Fibroblast of skin of left quadriceps (primary cell): Measurements from ENCODE around the gene TMEM62.
"Not testable (repeated sequence)": the region's sequence is repeated elsewhere in the genome, so short reads cannot be mapped to it uniquely, and the experiment has no call there.

Source experiments
- DNase-seq, 2 experiments: peaks; one replicate each; pipeline ENCODE4 v3.0.0-alpha.2; 2013; ENCODE audit warnings: low read depth in 2 of 2

TMEM62 gene

GRCh38 chr15:43209059-43209824 is 75.9 kb downstream of the TMEM62 start:
- DNase-seq, result no peak

DNA sequence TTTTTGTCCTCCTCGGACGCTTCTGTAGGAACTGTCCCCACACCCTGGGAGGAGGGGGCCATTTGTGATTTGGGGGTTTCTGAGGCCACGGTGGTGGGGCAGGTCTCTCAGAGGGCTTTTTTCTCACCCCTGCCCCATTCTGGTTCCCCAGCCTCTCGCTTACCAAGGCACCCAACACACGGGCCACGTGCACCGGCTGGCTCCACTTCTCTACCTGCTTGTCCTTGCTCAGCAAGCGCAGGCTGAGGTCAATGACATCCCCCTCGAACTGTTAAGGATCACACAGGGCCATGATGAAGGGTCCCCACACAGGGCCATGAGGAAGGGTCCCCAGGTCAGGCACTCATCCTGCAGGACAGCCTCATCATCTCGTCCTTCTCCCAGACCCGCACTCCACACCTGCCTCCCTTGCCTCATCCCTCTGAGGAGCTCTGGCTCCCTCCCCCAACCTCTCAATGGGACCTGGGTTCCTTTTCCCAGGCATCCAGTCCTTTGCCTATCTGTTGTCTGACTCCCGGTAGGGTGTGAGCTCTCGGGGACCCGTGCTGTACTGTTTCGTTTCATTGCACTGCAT is 76.9 kb downstream of the TMEM62 start:
- no peak for DNase-seq

GRCh38 chr15:43210807-43211206 is 77.4 kb downstream of the TMEM62 start:
- no peak for DNase-seq

DNA sequence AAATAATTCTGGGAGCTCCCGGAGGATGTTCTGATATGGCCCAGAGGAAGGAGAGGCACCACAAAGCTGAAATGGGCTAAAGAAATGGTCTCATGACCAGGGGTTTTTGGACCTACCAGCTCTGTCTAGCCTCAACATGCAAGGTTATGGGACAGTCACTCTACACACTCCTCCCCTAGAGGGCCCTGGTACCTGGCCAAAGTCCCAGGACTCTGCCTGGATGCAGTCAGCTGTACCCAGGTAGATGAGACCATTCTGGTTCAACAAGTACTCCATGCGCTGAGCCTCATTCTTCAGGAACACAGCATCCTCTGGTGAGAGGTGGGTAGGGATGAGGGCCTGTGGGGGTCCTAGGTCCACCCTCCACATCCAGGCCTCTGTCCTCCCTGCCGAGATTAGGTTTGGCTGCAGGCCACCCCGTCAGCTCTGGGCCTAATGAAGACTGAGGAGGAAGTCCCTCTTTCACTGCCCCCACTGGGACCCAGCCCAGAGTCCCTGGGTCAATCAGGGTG is 77.9 kb downstream of the TMEM62 start:
- no peak for DNase-seq

GRCh38 chr15:43212299-43212698 is 78.9 kb downstream of the TMEM62 start:
- DNase-seq, result no peak

DNA sequence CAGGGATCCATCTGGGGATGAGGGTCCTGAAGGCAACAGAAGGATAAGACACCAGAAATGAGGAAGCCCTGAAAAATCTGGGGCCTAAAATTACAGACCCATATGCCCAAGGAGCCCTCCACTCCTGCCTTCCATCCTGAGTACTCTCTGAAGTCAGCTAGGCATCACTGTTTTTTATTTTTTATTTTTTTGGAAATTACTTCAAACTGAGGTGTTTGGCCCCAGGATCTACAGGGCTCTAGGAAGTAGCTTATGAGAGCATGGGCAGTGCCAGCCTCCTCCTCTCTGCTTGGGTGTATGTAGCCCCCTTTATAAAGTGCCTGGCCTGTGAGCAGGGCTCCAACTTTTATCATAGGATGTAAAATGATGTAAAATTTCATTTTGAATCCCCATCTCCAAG is 79.6 kb downstream of the TMEM62 start:
- DNase-seq, result no peak

GRCh38 chr15:43213466-43213865 is 80.1 kb downstream of the TMEM62 start:
- DNase-seq, result no peak

GRCh38 chr15:43214169-43214568 is 80.8 kb downstream of the TMEM62 start:
- DNase-seq, result no peak

DNA sequence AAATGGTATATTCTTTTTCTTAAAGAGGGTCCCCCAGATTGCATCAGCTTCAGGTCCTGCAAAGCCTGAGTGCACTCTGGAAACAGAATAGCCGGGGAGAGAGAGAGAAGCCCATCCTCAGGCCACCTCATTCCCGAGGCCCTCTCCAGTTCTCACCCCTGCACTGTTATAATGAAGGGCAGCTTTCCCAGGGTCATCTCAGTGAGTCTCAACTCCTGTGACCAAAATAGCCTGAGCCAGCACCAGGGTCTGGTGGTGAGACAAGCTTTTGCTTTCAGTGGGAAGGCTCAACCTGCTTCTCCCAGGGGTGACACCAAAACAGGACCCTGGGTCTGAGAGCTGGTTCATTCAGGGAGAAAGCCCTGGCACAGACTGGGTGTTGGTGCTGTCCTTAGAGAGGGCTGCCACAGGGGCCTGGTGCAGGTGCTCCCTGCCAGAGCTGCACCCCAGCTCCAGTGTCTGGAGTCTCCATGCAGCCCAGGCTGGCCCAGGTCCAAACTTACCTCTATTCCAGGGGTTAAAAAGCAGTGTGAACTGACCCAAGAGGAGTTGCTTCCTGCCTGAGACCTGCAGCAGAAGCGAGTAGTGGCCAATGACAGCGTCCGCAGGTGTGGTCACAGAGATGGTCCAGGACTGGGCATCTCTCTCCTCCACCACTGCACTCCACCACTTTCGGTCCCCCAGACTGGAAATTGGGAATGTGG is 81.4 kb downstream of the TMEM62 start:
- DNase-seq, result no peak

GRCh38 chr15:43215961-43216360 is 82.6 kb downstream of the TMEM62 start:
- DNase-seq, result no peak

- no peak for DNase-seq
Measured at GRCh38 chr15:43218908-43219706, 85.7 kb downstream of the TMEM62 start.

GRCh38 chr15:43219929-43220928 is 86.8 kb downstream of the TMEM62 start:
- DNase-seq, result no peak

DNA sequence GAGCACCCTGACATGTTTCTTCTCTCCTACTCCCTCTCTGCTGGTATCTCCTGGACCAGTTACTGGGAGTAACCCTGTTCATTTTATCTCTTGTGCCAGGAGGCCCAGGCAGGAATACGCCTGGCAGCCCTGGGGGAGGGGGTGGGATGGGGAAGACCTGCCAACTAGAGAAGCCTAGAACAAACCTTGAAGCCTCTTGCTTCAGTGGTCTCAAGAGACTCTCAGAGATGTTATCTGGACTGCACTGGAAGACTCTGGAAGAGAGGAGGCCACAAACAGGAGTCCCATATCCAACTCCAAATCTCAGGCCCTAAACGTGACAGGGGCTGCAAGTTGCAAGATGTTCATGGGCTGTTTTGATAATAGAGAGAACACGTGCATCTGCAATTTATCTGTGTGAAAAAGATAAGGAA is 87.6 kb downstream of the TMEM62 start, which contains the start of gene EPB42:
EPB42 (minus strand) TSS at position 28 of the 413 bp plus-strand sequence. CDS start 193 bp downstream, outside the sequence.
- DNase-seq, result no peak

DNA sequence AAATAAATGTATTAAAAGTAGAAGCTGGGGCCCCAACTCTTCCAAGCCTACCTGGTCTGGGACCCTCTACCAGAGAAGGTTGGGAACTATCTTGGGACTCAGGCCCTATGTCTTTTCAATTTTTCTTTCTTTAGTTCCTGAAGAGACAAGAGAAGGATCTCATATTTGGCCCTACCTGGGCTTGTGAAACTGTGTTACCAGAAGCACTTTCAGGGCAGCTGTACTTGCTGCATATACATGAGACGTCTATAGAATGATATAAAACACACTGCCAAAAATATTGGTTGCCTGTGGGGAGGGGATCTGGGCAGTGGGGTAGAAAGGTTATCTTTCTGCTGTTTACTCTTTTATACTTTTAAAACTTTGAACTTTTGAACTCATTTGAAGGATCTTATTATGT is 88.0 kb downstream of the TMEM62 start:
- no peak for DNase-seq

GRCh38 chr15:43225201-43225949 is 92.0 kb downstream of the TMEM62 start:
- DNase-seq, result peak; percentile 20 to 25

- DNase-seq, result not testable (repeated sequence)
Measured at GRCh38 chr15:43225950-43226255, 92.5 kb downstream of the TMEM62 start.

DNA sequence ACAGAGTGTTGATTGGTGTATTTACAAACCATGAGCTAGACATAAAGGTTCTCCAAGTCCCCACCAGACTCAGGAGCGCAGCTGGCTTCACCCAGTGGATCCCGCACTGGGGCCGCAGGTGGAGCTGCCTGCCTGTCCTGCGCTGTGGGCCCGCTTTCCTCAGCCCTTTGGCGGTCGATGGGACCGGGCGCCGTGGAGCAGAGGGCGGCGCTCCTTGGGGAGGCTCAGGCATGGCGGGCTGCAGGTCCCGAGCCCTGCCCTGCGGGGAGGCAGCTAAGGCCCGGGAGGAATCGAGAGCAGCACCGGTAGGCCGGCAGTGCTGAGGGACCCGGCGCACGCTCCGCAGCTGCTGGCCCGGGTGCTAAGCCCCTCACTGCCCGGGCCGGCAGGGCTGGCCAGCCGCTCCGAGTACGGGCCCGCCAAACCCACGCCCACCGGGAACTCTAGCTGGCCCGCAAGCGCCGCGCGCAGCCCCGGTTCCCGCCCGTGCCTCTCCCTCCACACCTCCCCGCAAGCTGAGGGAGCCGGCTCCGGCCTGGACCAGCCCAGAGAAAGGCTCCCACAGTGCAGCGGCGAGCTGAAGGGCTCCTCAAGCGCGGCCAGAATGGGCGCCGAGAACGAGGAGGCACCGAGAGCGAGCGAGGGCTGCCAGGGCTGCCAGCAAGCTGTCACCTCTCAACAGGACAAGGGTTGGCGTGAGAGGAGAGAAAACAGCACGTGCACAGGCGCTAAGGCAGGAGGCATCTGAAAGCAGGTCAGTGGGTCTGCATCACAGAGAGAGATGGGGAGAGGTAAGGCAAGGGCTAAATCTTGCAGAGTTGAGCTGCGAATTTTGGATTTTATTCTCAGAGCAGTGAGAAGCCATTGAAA is 93.3 kb downstream of the TMEM62 start:
- no peak for DNase-seq

- no peak for DNase-seq
Measured at GRCh38 chr15:43229977-43230376, 96.6 kb downstream of the TMEM62 start.

- no peak for DNase-seq
Measured at GRCh38 chr15:43230640-43231115, 97.3 kb downstream of the TMEM62 start.
